SU-DHL-6 (cell line): ENCODE measurements around the gene GNB4.

Source experiments
- EZH2phosphoT487 ChIP-seq: fragments of 200-600 bp; sonication (generic), shearing (Covaris generic); conservative IDR thresholded peaks from 2 replicates; pipeline ENCODE4 v1.6.1; 2018; ENCODE audit warnings: mild to moderate bottlenecking, antibody characterized with exemption, low read length, moderate library complexity, mixed read lengths
- TF ChIP-seq, protein P1 (sequence below): fragments of 200-600 bp; sonication (generic); IDR thresholded peaks from one replicate; pipeline ENCODE4 v1.5.1; 2017; ENCODE audit warnings: antibody characterized with exemption, mild to moderate bottlenecking, low read length, moderate library complexity; ENCODE audit not compliant: insufficient read depth, poor library complexity, severe bottlenecking

GRCh38 chr3:179473565-179473964 is 22.3 kb upstream of the GNB4 start:
- TF ChIP-seq, protein P1, sequence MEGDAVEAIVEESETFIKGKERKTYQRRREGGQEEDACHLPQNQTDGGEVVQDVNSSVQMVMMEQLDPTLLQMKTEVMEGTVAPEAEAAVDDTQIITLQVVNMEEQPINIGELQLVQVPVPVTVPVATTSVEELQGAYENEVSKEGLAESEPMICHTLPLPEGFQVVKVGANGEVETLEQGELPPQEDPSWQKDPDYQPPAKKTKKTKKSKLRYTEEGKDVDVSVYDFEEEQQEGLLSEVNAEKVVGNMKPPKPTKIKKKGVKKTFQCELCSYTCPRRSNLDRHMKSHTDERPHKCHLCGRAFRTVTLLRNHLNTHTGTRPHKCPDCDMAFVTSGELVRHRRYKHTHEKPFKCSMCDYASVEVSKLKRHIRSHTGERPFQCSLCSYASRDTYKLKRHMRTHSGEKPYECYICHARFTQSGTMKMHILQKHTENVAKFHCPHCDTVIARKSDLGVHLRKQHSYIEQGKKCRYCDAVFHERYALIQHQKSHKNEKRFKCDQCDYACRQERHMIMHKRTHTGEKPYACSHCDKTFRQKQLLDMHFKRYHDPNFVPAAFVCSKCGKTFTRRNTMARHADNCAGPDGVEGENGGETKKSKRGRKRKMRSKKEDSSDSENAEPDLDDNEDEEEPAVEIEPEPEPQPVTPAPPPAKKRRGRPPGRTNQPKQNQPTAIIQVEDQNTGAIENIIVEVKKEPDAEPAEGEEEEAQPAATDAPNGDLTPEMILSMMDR: no peak
- TF ChIP-seq EZH2phosphoT487: no peak
